ENCODE data around the gene RBM11.

- no peak for TF ChIP-seq POLR2A (IDR thresholded peaks at IDR 0.05)
- no peak for TF ChIP-seq CTCF (IDR thresholded peaks at IDR 0.05 in 4 of 5, conservative IDR thresholded peaks at IDR 0.05 in 1 of 5)
Measured at GRCh38 chr21:14270631-14271030, 54.7 kb downstream of the RBM11 start.
